CD14-positive monocyte (primary cell): Measurements from ENCODE around the gene FXYD4. TPM values are rescaled to one million over a fixed set of nuclear protein-coding genes. Genes with fewer than 3 reads are reported as not detected.

Experiments used
- DNase-seq, 3 donors: peaks; one replicate each; pipeline ENCODE4 v3.0.0-alpha.2; 2011 to 2022
- H2AFZ ChIP-seq: 2 replicates; pipeline ENCODE4 v1.6.0; 2012; ENCODE audit warnings: mild to moderate bottlenecking, low read depth, low read length, inconsistent platforms; ENCODE audit not compliant: insufficient read depth, poor library complexity, severe bottlenecking
- H3K27ac ChIP-seq, 2 donors: 1 replicate in 1 of 2; 2 replicates in 1 of 2; pipeline ENCODE4 v1.5.1; 2012 to 2013; ENCODE audit warnings: low read length in 2 of 2, control low read depth in 1 of 2, inconsistent platforms in 1 of 2, low read depth in 1 of 2, mild to moderate bottlenecking in 1 of 2
- H3K27me3 ChIP-seq, 2 donors: one replicate each; pipeline versions ENCODE4 v1.6.0 to v1.6.1; 2011 to 2013; ENCODE audit warnings: low read length in 2 of 2; ENCODE audit not compliant: control insufficient read depth in 2 of 2, insufficient read depth in 2 of 2
- H3K36me3 ChIP-seq, 2 donors: replicated peaks in 1 of 2; 1 replicate in 1 of 2; 2 replicates in 1 of 2; pipeline versions ENCODE4 v1.5.1 to v1.6.1; 2012 to 2013; ENCODE audit warnings: low read length in 2 of 2, control low read depth in 1 of 2, inconsistent platforms in 1 of 2, mild to moderate bottlenecking in 1 of 2; ENCODE audit not compliant: insufficient read depth in 2 of 2, control insufficient read depth in 1 of 2
- H3K4me1 ChIP-seq, 2 donors: 1 replicate in 1 of 2; 2 replicates in 1 of 2; pipeline versions ENCODE4 v1.5.1 to v1.6.1; 2012 to 2013; ENCODE audit warnings: low read length in 2 of 2, control low read depth in 1 of 2, inconsistent platforms in 1 of 2, mild to moderate bottlenecking in 1 of 2, moderate library complexity in 1 of 2; ENCODE audit not compliant: insufficient read depth in 2 of 2, control insufficient read depth in 1 of 2
- H3K4me2 ChIP-seq: replicated peaks from 2 replicates; pipeline ENCODE3; 2012; ENCODE audit warnings: low read length, moderate library complexity, mild to moderate bottlenecking; ENCODE audit not compliant: poor library complexity, severe bottlenecking; ENCODE audit errors: extremely low read depth
- H3K4me3 ChIP-seq, 3 experiments: fragments of 200-600 bp in 1 of 3; sonication (generic) in 1 of 3; replicated peaks in 1 of 3; 1 replicate in 2 of 3; 2 replicates in 1 of 3; pipeline ENCODE4 v1.5.1; 2011 to 2013; ENCODE audit warnings: low read length in 3 of 3, mild to moderate bottlenecking in 3 of 3, control low read depth in 2 of 3, low read depth in 2 of 3, inconsistent platforms in 1 of 3, moderate library complexity in 1 of 3
- H3K79me2 ChIP-seq: 2 replicates; pipeline ENCODE4 v1.6.0; 2012; ENCODE audit warnings: mild to moderate bottlenecking, control low read depth, inconsistent platforms, low read length, moderate library complexity; ENCODE audit not compliant: insufficient read depth
- H3K9ac ChIP-seq: 2 replicates; pipeline ENCODE4 v1.6.0; 2017; ENCODE audit warnings: low read length, mild to moderate bottlenecking; ENCODE audit not compliant: insufficient read depth, poor library complexity, severe bottlenecking
- H3K9me3 ChIP-seq, 2 donors: replicated peaks in 1 of 2; 1 replicate in 1 of 2; 2 replicates in 1 of 2; pipeline versions ENCODE4 v1.5.1 to v1.6.1; 2012 to 2013; ENCODE audit warnings: low read length in 2 of 2, control low read depth in 1 of 2; ENCODE audit not compliant: control insufficient read depth in 1 of 2, insufficient read depth in 1 of 2
- H4K20me1 ChIP-seq: 2 replicates; pipeline ENCODE4 v1.6.0; 2012; ENCODE audit warnings: mild to moderate bottlenecking, low read length, control low read depth, moderate library complexity; ENCODE audit not compliant: insufficient read depth
- H3K27ac Mint-ChIP-seq, 7 donors: one replicate each; pipeline ENCODE4 v1.8.0; 2020; ENCODE audit warnings: mild to moderate bottlenecking in 7 of 7, mixed read lengths in 7 of 7, moderate library complexity in 6 of 7, inconsistent platforms in 2 of 7
- H3K27me3 Mint-ChIP-seq, 3 donors: one replicate each; pipeline ENCODE4 v1.8.0; 2021 to 2022; ENCODE audit warnings: low read depth in 3 of 3, mild to moderate bottlenecking in 3 of 3, mixed read lengths in 3 of 3, moderate library complexity in 3 of 3, inconsistent platforms in 1 of 3
- H3K36me3 Mint-ChIP-seq, 2 donors: one replicate each; pipeline ENCODE4 v1.8.0; 2020; ENCODE audit warnings: mixed read lengths in 2 of 2, inconsistent platforms in 1 of 2, mild to moderate bottlenecking in 1 of 2
- H3K4me1 Mint-ChIP-seq: one replicate; pipeline ENCODE4 v1.8.0; 2020; ENCODE audit warnings: mild to moderate bottlenecking, mixed read lengths
- H3K4me3 Mint-ChIP-seq, 2 donors: one replicate each; pipeline ENCODE4 v1.8.0; 2020; ENCODE audit warnings: mild to moderate bottlenecking in 2 of 2, mixed read lengths in 2 of 2, moderate library complexity in 1 of 2
- H3K9me3 Mint-ChIP-seq, 7 donors: one replicate each; pipeline ENCODE4 v1.8.0; 2020 to 2022; ENCODE audit warnings: mixed read lengths in 7 of 7, mild to moderate bottlenecking in 6 of 7, moderate library complexity in 6 of 7, inconsistent platforms in 2 of 7
- WGBS: methylation state at CpG from one replicate; pipeline ENCODE4 v1.1.5; 2013; ENCODE audit warnings: missing lambda C conversion rate; ENCODE audit not compliant: insufficient coverage; 5-methylcytosine and 5-hydroxymethylcytosine counted together
- intact Hi-C, 2 donors: fragments of 100-400 bp; cut with micrococcal nuclease; formaldehyde crosslinking; loops; one replicate each; pipeline versions ENCODE4 v1.15.0 to v1.15.1; 2023
- polyA plus RNA-seq, 3 donors: library from polyadenylated mRNA; depleted of rRNA in 1 of 3; unstranded in 2 of 3; stranded (reverse) in 1 of 3; fragments of 300-500 nt in 2 of 3; fragments of >200 nt in 1 of 3; fragmentation: Illumina TruSeq in 2 of 3; gene quantifications; 1 replicate in 2 of 3; 2 replicates in 1 of 3; pipeline ENCODE4 v1.2.3, GENCODE V29; 2012 to 2021
- TF ChIP-seq, protein P1 (sequence below): fragments of 200-600 bp; IDR thresholded peaks from one replicate; pipeline ENCODE4 v1.8.0; 2022; ENCODE audit warnings: antibody characterized with exemption, mild to moderate bottlenecking

The FXYD4 gene
- polyA plus RNA-seq, 3 donors = 0.16 TPM; not detected in 2

DNA sequence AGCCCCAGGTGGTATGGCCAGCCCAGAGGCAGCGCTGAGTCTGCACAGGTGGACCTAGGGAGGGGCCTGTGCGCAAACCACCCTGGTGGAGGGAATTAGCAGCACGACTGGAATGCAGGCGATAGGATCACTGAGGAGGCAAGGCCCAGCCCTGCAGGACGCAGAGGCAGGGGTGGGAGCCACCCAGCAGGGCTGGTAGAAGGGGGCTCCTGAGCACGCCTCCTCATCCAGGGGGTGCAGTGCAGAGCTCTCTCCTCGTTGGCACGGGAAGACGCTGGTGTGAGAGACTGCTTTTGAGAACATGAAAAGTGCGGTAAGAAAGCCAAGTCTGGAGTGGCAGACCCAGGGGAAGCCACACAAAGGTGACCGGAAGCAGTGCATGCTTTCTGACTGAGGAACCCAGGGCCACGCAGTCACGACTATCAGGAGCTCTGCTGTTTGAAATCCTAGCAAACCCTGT, 6.0 kb downstream of the FXYD4 start:
- Histone ChIP-seq H2AFZ (no peak overlapping the region), H4K20me1 (no peaks in the 10 kb centered on the region), H3K27ac (no peak overlapping the region), H3K79me2 (no peaks in the 10 kb centered on the region), H3K9ac (no peak overlapping the region), H3K4me2 (no peak overlapping the region), H3K36me3 (no peaks in the 10 kb centered on the region), H3K27me3 (no peaks in the 10 kb centered on the region), H3K4me3 (no peak overlapping the region), H3K4me1 (no peaks in the 10 kb centered on the region), H3K9me3 (no peaks in the 10 kb centered on the region)
- Mint-ChIP-seq H3K4me3 (no peak overlapping the region), H3K4me1 (no peaks in the 10 kb centered on the region), H3K36me3 (no peaks in the 10 kb centered on the region), H3K27me3 (peaks cover 2 to 4% (median 3%) of the 10 kb centered on the region in 3 donors), H3K9me3 (peaks cover 0 to 5% (median 0%) of the 10 kb centered on the region in 7 donors), H3K27ac (no peak overlapping the region)
- no peak for DNase-seq
- 95% methylated on average over 13 of the region's 13 CpGs for WGBS
- intact Hi-C loops = no loop called here
- TF ChIP-seq, protein P1, sequence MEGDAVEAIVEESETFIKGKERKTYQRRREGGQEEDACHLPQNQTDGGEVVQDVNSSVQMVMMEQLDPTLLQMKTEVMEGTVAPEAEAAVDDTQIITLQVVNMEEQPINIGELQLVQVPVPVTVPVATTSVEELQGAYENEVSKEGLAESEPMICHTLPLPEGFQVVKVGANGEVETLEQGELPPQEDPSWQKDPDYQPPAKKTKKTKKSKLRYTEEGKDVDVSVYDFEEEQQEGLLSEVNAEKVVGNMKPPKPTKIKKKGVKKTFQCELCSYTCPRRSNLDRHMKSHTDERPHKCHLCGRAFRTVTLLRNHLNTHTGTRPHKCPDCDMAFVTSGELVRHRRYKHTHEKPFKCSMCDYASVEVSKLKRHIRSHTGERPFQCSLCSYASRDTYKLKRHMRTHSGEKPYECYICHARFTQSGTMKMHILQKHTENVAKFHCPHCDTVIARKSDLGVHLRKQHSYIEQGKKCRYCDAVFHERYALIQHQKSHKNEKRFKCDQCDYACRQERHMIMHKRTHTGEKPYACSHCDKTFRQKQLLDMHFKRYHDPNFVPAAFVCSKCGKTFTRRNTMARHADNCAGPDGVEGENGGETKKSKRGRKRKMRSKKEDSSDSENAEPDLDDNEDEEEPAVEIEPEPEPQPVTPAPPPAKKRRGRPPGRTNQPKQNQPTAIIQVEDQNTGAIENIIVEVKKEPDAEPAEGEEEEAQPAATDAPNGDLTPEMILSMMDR = no peak

DNA sequence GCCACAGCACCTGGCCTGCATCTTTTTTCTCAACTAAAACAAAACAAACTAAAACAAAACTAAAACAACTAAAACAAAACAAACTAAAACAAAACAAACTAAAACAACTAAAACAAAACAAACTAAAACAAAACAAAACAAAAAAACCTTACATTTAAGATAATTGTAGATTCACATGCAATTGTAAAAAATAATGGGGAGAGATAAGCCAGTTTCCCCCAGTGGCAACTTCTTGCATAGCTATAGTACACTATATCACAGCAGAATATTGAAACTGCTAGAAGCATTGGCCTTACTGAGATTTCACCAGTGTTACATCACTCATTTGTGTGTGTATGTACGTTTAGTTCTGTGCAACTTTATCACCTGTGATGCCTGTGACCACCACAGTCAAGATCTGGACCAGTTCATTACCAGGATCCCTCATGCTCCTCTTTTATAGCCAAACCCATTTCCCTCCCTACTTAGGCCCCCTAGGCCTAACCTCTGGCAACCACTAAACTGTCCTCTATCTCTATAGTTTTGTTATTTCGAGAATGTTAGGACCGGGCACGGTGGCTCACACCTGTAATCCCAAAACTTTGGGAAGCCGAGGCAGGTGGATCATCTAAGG, 9.3 kb downstream of the FXYD4 start:
- Histone ChIP-seq H4K20me1 (peaks cover 19% of the 10 kb centered on the region), H3K36me3 (peaks cover 4 to 11% of the 10 kb centered on the region in 2 donors), H3K27me3 (no peaks in the 10 kb centered on the region), H3K4me3 (no peak overlapping the region), H3K4me1 (no peaks in the 10 kb centered on the region), H2AFZ (no peak overlapping the region), H3K9me3 (no peaks in the 10 kb centered on the region), H3K9ac (no peak overlapping the region), H3K79me2 (no peaks in the 10 kb centered on the region), H3K4me2 (no peak overlapping the region), H3K27ac (no peak overlapping the region)
- Mint-ChIP-seq H3K4me1 (no peaks in the 10 kb centered on the region), H3K36me3 (peaks cover 4 to 7% of the 10 kb centered on the region in 2 donors), H3K27me3 (no peaks in the 10 kb centered on the region), H3K27ac (no peak overlapping the region), H3K4me3 (no peak overlapping the region), H3K9me3 (no peaks in the 10 kb centered on the region)
- no peak for DNase-seq
- WGBS = 100% methylated on average over 1 of the region's 5 CpGs
- TF ChIP-seq, protein P1 = peak; percentile 11
- intact Hi-C loops = no loop called here
